ENCODE measurements around the gene GPR149.

GPR149 gene

DNA sequence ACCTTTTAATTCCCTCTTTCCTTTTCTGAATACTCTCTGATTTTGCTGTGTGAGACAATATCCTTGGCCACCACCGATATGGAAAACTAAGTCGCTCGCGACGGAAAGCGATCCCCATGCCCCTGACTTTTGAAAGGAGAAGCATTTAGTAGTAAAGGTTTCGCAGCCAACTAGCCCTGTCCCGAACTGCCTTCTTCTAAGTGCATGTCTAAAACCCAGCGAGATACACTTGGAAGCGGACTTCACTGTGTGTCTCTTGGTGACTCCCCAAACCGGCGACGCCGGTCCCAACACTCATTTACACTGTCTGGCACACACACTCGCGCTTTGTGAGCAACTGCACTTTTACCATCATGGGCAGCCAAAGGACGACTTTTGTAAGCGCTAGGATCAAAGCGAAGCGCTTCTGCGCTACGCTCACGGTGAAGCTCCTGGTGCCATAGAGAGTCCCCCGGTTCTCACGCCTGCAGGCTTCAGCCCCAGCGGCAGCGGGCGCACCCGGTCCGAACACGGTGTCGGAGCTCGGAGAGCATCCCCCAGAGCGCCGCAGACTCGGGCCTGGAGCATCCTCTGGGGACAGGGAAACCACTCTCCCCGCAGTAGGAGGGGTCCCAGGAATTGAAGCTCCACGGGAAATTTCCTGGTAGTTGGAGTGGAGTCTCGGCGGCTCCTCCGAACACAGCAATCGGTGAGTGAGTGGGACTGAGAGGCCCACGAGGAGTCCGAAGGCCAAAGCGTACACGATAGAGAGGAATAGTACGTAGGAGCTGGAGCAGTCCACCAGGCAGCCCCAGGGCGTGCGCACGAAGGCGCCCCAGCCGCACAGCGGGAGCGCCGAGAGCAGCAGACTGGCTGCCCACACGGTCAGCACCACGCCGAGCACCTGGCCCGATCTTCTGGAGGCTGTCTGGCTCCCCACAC, 1.4 kb downstream of the GPR149 start:
- TF ChIP-seq CTCF (IDR thresholded peaks at IDR 0.05; ENCODE audit: insufficient read depth, low read depth, low read length, missing control alignments) = no peak
- DNase-seq (ENCODE audit: low read depth) = peak; percentile 8
- H3K4me3 ChIP-seq (ENCODE audit: low read length) = no peak overlapping the region

GRCh38 chr3:154427685-154428285, 2.2 kb downstream of the GPR149 start:
- no peak overlapping the region for H3K4me3 ChIP-seq (ENCODE audit: low read length)
- DNase-seq (ENCODE audit: low read depth) = no peak
- no peak for TF ChIP-seq CTCF (IDR thresholded peaks at IDR 0.05; ENCODE audit: insufficient read depth, low read depth, low read length, missing control alignments)

GRCh38 chr3:154422694-154423093, 7.3 kb downstream of the GPR149 start:
- no peak overlapping the region for H3K4me3 ChIP-seq (ENCODE audit: low read length)
- DNase-seq (ENCODE audit: low read depth) = no peak
- no peak for TF ChIP-seq CTCF (IDR thresholded peaks at IDR 0.05; ENCODE audit: insufficient read depth, low read depth, low read length, missing control alignments)

- no peak overlapping the region for H3K4me3 ChIP-seq (ENCODE audit: low read length)
- DNase-seq (ENCODE audit: low read depth) = peak; percentile 45
- no peak for TF ChIP-seq CTCF (IDR thresholded peaks at IDR 0.05; ENCODE audit: insufficient read depth, low read depth, low read length, missing control alignments)
Observed at GRCh38 chr3:154421083-154421482, 8.9 kb downstream of the GPR149 start.

GRCh38 chr3:154398084-154398967, 31.7 kb downstream of the GPR149 start:
- DNase-seq (ENCODE audit: low read depth) = no peak
- TF ChIP-seq CTCF (IDR thresholded peaks at IDR 0.05; ENCODE audit: insufficient read depth, low read depth, low read length, missing control alignments) = no peak
- H3K4me3 ChIP-seq (ENCODE audit: low read length) = no peak overlapping the region

DNA sequence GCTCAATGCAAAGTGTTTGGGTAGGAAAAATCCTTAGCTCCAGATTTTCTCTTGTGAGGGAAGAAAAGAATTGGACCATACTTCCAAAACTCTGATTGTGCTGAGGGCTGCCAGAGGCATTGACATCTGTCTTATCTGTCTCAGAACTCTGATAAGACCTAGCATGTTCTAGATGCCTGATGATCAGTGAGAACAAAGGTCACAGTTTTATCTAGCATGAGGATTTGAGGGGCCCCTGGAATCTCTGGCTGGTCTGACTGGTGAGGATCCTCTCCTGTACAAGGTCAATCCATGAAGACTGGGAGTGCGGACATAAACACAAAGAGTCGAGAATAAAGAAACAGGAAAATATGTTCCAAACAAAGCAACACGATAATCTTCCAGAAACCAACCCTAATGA, 40.1 kb downstream of the GPR149 start:
- DNase-seq (ENCODE audit: low read depth) = no peak
- TF ChIP-seq CTCF (IDR thresholded peaks at IDR 0.05; ENCODE audit: insufficient read depth, low read depth, low read length, missing control alignments) = no peak
- no peak overlapping the region for H3K4me3 ChIP-seq (ENCODE audit: low read length)
